ENCODE measurements around the gene HOTAIR.

The HOTAIR gene

DNA sequence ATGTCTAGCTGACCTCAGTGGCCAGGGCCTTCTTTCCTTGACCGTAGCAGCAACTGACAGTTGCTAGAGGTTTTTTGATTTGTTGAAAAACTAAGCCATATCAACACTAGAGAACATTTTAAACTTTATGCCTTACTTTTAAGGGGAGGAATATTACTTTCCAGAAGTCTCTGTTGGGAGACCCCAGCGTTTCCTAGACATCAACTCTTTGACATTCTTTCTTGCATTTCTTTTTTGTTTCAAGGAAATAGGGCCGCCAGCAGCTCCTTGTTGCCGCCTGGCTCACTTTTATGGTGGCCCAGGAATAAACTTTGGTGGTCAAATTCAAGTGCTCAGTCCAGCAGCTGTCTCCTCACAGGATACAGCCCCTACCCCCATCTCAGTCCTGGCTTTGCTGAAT is 4.3 kb downstream of the HOTAIR start:
- H3K9me3 Mint-ChIP-seq = no peaks in the 10 kb centered on the region
- H3K36me3 Mint-ChIP-seq (ENCODE audit: low read depth) = peaks cover 8% of the 10 kb centered on the region
- H3K27me3 Mint-ChIP-seq (ENCODE audit: low read depth) = peaks cover 92% of the 10 kb centered on the region
- no peak overlapping the region for H3K27ac Mint-ChIP-seq
- no peak overlapping the region for H3K4me3 Mint-ChIP-seq
- peaks cover 12% of the 10 kb centered on the region for H3K4me1 Mint-ChIP-seq (ENCODE audit: low read depth)

DNA sequence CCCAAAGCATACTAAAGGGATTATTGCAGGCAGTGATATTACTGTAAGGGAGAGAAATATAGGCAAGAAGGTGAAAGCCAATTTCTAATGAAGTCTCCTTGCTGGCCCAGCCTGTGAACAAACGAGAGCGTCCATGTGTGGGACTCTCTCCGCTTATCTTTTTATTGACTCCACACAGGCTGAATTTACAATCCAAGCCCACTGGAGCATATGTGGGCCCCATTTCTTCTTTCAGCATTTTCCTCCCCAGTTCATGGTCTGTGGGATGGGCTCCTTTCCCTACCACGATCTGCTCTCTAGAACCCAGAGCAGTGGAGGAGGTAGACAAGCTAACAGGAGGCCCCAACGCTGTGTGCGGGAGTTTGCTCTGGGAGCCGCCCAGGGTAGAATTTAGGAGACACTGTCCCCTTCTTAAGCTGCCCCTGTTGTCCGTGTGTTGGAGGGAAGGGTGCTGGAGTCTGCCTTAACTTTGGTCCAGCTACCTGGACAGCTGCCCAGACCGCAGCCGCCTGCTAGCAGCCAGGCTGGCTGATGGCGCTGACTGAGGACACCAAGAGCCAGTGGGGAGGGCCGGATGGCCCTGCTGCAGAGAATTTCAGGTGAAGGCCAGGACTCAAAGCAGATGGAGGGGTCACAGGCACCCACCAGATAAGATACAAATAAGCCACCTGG is 5.0 kb downstream of the HOTAIR start:
- Mint-ChIP-seq H3K4me3 (no peak overlapping the region), H3K36me3 (ENCODE audit: low read depth) (peaks cover 8% of the 10 kb centered on the region), H3K9me3 (no peaks in the 10 kb centered on the region), H3K4me1 (ENCODE audit: low read depth) (peaks cover 14% of the 10 kb centered on the region), H3K27ac (no peak overlapping the region), H3K27me3 (ENCODE audit: low read depth) (peaks cover 95% of the 10 kb centered on the region)

DNA sequence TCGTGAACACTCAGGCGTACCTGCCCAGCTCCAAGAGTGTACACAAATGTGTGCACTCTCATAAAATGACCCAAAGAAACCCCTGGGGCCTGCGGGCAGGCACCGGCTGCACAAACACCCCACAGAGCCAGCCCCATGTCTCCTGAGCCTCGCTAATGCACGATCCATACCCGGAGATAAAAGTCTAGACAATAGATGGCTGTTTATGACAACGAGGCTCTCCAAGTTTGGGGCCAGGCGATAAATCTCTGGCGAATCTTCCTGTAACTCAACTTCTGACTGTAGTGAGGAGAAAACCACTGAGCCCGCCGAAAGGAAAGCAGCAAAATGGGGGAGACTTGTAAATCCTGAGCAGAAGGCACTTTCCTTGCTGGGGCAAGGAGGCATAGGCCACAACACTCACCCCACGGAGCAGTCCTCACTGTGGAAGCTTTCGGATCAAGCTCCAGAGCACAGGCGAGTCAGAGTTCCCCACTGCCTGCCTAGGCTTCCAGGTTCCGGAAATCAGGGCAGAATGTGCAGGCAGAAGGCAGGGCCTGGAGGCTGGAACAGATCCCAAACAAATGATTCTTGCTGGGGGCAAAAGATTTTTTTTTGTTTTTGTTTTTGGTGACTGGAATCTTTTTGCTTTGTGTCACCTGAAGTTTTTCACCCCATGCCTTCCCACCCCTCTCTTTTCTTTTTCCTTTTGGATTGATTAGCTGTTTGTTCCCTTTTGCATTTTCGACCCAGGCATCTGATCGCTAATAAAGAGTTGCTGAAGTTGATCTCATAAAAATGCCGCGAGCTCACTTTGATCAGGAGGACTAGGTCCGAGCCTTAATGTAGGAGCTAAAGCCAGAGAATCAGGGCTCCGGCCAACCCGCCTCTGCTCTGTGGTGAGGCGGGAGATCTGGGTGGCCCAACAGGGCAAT is 6.3 kb downstream of the HOTAIR start:
- Mint-ChIP-seq H3K27me3 (ENCODE audit: low read depth) (peaks cover 100% of the 10 kb centered on the region), H3K36me3 (ENCODE audit: low read depth) (peaks cover 8% of the 10 kb centered on the region), H3K4me3 (no peak overlapping the region), H3K4me1 (ENCODE audit: low read depth) (peaks cover 24% of the 10 kb centered on the region), H3K27ac (no peak overlapping the region), H3K9me3 (no peaks in the 10 kb centered on the region)

DNA sequence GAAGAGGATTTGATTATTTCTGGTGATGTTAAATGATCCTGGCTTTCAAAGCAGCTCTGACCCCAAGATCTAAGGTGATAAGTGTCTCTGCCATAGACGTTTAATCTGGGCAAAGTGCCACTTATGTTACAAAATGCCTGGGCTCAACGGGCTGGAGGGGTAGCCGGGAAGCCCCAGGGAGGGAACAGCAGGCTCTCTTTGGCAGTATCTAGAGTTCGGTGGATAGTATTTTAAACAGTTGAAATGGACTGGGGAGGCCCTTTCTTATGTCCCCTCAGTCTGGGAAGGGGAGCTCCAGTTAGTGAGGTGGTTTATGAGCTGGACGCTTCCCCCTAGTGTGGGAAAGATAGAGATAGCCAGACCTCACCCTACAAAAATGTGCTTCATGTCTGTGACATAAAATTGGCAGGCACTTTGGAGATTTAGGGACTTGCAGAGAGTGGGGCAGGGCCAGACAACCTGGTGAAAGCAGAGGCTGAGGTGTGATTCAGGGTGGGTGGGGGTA is 7.3 kb downstream of the HOTAIR start:
- H3K27ac Mint-ChIP-seq = peak overlapping the region; percentile 6
- H3K4me1 Mint-ChIP-seq (ENCODE audit: low read depth) = peaks cover 17% of the 10 kb centered on the region
- no peak overlapping the region for H3K4me3 Mint-ChIP-seq
- H3K9me3 Mint-ChIP-seq = no peaks in the 10 kb centered on the region
- H3K36me3 Mint-ChIP-seq (ENCODE audit: low read depth) = peaks cover 3% of the 10 kb centered on the region
- H3K27me3 Mint-ChIP-seq (ENCODE audit: low read depth) = peaks cover 100% of the 10 kb centered on the region

DNA sequence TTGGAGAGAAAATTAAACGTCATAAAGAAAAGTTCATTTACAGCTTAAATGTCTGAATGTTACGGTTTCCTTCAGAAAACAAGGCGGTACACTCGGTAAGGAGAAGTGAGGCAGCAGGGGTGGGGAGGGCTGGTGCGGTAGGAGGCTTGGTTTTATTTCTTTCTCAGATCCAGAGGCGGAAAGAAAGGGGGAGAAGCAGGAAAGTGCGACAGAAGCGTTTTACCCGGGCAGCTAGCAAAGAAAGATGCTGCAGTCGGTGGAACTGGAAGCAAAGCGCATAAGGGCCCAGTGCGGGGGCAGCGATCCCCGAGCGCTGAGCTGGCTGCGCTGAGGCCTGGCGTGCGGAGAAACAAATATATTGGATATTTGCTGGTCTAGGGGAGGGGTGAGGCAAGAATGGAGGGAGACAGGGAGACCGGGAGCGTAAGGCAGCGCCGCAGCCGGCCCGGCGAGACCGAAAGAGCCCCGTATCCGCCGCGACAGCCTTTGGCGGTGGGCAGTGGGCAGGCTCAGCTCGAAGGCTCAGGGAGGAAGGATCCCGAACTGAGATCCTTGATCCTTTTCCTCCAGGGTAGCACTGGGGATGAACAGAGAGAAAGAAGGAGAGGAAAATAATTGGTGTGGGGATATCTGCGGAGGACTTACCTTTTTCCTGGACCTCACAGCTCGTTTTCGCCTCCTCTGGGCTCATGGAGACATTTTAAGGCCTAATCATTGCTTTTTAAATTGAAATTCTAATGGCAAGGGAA is 8.2 kb downstream of the HOTAIR start:
- no peak overlapping the region for H3K4me3 Mint-ChIP-seq
- peaks cover 17% of the 10 kb centered on the region for H3K4me1 Mint-ChIP-seq (ENCODE audit: low read depth)
- H3K9me3 Mint-ChIP-seq = no peaks in the 10 kb centered on the region
- H3K27ac Mint-ChIP-seq = peak overlapping the region; percentile 45
- H3K27me3 Mint-ChIP-seq (ENCODE audit: low read depth) = peaks cover 100% of the 10 kb centered on the region
- peaks cover 3% of the 10 kb centered on the region for H3K36me3 Mint-ChIP-seq (ENCODE audit: low read depth)

DNA sequence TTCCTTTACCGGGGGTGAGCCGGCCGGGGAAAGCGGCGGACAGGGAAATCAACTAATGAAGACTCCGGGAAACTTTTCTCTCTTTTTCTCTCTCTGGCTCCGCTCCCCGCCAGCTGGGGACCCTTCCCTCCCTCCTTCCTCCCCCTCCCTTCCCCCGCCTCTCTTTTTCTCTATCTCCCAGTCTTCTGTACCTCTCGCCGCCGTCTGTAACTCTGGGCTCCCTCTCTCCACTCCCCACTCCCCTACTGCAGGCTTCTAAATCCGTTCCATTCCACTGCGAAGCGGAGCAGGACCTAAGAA is 8.7 kb downstream of the HOTAIR start:
- H3K4me3 Mint-ChIP-seq = no peak overlapping the region
- no peaks in the 10 kb centered on the region for H3K9me3 Mint-ChIP-seq
- H3K27me3 Mint-ChIP-seq (ENCODE audit: low read depth) = peaks cover 95% of the 10 kb centered on the region
- no peak overlapping the region for H3K27ac Mint-ChIP-seq
- H3K4me1 Mint-ChIP-seq (ENCODE audit: low read depth) = peaks cover 17% of the 10 kb centered on the region
- H3K36me3 Mint-ChIP-seq (ENCODE audit: low read depth) = peaks cover 3% of the 10 kb centered on the region

DNA sequence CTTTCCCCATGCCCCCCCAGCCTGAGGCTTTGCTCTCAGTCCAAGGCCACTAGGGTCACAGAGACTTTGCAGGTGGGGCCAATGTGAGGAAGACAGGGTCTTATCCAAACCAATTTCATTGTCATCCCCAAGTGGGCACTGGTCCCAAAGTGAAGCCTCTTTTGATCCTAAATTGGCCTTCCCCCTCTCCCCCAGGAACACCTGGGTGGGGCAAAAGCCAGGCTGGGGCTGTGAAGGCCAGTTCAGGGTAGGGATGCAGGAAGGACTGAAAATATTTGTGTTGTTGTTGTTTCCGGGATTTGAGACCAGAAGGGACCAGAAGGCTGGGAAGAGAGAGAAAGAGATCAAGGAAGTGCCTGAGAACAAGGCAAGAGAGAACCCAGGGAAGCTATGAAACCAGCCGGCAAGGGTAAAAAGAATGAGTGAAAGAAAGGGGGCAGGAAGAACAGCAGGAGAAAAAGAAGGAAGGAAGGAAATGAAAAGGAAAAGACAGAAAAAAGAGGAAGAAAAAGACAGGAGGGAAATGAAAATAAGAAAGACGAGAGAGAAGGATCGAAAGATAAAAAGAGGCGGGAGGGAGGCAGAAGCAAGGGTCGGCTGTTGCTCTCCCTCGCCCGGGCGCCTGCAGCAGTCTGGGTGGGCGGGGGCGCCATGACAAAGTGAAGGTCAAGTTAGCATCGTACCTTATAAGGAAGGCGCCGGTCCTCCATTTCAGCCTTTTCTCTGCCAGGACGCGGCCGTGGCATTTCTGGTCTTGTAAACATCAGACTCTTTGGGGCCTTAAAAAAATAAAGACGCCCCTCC is 9.3 kb downstream of the HOTAIR start:
- H3K27ac Mint-ChIP-seq = peak overlapping the region; percentile 78
- peak overlapping the region; percentile 4 for H3K4me3 Mint-ChIP-seq
- peaks cover 92% of the 10 kb centered on the region for H3K27me3 Mint-ChIP-seq (ENCODE audit: low read depth)

DNA sequence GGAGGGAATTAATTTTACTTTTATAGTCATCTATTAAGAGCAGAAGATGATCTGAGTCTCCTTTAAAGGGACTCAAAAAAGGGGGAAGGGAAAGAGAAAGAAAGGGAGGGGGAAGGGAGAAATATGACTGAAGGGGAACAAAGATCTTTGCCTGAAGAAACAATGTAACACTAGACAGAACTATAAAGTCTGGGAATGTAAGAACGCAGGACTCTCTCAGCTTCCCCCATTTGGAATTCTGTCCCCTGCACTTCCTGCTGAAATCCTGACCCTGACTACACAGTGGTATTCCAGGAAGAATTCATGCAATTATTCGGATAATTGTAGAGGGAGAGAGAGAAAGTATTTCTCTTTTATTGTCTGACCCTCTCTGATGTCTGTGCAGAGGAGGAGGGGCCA is 10.4 kb downstream of the HOTAIR start:
- peak overlapping the region; percentile 19 for H3K27ac Mint-ChIP-seq
- H3K4me1 Mint-ChIP-seq (ENCODE audit: low read depth) = peaks cover 21% of the 10 kb centered on the region
- peaks cover 92% of the 10 kb centered on the region for H3K27me3 Mint-ChIP-seq (ENCODE audit: low read depth)
- no peak overlapping the region for H3K4me3 Mint-ChIP-seq
- H3K36me3 Mint-ChIP-seq (ENCODE audit: low read depth) = peaks cover 8% of the 10 kb centered on the region
- no peaks in the 10 kb centered on the region for H3K9me3 Mint-ChIP-seq

More for the DNA sequence above, 9.3 kb downstream of the HOTAIR start:
- no peaks in the 10 kb centered on the region for H3K9me3 Mint-ChIP-seq
- peaks cover 18% of the 10 kb centered on the region for H3K4me1 Mint-ChIP-seq (ENCODE audit: low read depth)
- H3K36me3 Mint-ChIP-seq (ENCODE audit: low read depth) = peaks cover 3% of the 10 kb centered on the region

DNA sequence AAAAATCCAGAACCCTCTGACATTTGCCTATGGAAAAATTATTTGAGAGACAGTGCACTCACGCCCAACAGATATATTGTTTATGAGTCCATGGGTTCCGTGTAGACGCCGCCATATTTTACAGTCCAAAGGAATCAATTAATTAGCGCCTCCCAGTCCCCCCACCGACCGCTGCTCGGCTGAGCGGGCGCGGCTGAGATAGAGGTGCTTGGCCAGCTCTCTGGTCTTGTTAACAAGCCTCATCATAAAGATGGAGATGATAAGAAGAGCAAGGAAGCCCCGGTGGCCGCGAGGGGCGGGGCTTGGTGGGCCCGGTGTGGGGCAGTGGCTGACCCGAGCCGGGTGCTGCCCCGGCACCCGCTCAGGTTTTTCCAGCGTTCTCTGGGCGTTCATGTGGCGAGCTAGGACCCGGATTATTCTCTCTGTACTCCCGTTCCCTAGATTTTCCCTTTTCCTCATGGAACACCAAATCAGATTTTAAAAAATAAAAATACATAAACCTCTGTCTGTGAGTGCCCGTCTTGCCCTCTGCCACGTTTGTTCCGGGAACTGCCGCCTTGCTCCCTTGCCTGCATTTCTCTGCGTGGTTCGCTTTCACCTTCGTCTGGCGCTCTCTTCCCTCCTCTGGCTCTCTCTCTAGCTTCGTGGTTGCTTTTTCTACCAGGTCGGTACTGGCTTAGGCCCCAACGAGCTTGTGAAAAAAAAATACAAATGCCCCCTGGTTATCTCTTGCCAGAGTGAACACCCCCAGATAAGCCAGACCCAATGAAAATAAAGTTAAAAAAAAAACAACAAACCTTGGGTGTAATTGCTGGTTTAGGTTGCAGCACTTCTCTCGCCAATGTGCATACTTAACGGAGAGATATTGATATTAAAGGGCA is 11.1 kb downstream of the HOTAIR start:
- peaks cover 8% of the 10 kb centered on the region for H3K36me3 Mint-ChIP-seq (ENCODE audit: low read depth)
- H3K9me3 Mint-ChIP-seq = no peaks in the 10 kb centered on the region
- peak overlapping the region; percentile 41 for H3K27ac Mint-ChIP-seq
- peaks cover 21% of the 10 kb centered on the region for H3K4me1 Mint-ChIP-seq (ENCODE audit: low read depth)
- H3K27me3 Mint-ChIP-seq (ENCODE audit: low read depth) = peaks cover 92% of the 10 kb centered on the region
- no peak overlapping the region for H3K4me3 Mint-ChIP-seq

DNA sequence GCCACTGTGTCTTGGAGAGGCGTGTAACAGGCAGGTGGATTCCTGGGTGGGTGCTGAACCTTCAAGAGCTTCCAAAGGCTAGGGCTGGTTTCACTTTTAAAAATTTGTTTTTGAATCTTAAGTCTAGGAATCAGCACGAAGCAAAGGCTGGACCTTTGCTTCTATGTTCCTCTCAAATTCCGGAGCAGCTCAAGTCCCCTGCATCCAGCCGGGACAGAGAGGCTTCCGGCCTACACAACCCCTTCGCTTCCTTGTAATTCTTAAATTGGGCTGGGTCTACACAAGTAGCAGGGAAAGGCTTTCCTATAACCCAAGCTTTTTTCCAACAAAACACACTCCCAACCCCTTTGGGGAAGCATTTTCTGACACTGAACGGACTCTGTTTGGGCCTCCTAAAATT is 11.7 kb downstream of the HOTAIR start:
- Mint-ChIP-seq H3K36me3 (ENCODE audit: low read depth) (peaks cover 8% of the 10 kb centered on the region), H3K4me1 (ENCODE audit: low read depth) (peaks cover 21% of the 10 kb centered on the region), H3K27ac (peak overlapping the region; percentile 41), H3K27me3 (ENCODE audit: low read depth) (peaks cover 92% of the 10 kb centered on the region), H3K9me3 (no peaks in the 10 kb centered on the region), H3K4me3 (no peak overlapping the region)

DNA sequence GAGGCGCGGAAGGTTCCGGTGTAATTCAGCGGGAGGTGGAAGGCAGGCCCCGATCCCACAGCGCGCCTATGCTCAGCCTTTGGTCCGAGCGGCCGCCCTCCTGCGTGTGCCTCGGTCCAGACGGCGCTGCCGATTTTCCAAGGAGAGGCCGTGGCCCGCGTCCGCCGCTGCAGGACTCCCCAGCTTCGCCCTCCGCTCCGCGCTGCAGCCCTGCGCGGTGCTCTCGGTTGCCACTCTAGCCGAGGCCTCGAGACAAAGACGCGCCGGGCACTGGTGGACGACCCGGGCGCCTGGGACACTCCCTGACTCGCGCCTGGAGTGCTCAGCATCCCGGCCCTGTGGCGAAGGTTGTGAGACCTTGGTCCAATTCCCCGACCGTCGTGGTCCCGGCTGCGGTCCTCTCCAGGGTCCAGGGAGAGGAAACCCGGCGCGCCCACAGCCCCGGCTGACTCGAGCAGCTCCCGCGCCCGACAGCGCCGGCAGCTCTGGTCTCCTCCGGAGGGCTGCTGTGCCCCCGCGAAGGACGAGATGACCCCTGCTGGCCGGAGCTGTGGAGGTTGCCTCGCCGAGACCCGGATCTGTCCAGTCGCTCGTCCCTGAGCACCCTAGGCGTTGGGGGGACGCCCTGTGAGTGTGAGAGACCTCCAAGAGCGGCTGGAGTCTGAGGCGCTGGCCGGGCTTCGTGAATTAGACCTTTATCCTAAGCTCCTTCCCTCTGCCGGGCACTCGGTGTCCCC is 13.6 kb downstream of the HOTAIR start:
- no peak overlapping the region for H3K4me3 Mint-ChIP-seq
- H3K27ac Mint-ChIP-seq = no peak overlapping the region

DNA sequence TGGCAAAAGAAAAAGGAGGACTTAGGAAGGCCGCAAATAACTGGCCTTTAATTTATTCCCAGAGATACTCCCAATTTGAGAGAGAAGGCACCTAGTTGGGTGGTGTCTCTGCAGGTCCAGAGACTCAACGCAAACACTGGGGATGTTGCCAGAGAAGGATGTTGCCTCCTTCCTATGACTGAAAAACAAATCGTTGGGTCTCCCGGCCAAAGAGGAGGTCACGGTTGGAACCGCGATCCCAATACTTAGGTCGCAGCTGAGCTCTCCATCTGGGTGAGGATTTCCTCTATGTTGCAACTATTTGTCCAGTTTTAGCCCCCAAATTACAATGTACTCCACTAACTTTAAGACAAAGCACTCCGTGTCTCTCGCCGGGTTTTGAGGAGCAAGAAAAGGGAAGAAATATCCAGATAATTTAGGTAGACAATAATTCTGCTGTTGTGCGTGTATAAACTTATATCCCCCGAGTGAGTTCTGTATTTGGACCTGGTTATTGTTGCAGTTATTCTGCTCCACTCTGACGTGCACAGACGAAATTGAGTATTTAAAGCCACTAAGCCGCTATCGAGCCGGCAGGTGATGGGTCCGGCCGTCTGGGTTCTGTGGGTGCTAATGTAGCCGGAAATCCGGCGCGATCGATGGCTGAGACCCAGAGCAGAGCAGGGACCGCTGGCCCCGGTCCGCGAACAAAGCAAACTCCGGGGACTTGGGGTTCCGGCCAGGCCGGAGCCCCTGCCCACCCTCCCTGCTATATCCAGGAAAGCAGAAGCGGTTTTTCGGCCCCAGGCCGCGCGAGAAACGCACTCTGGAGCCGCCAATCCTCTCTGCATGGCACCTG is 14.3 kb downstream of the HOTAIR start:
- Mint-ChIP-seq H3K4me3 (no peak overlapping the region), H3K27ac (peak overlapping the region; percentile 81), H3K4me1 (ENCODE audit: low read depth) (peaks cover 19% of the 10 kb centered on the region)

More for the DNA sequence above, 13.6 kb downstream of the HOTAIR start:
- Mint-ChIP-seq H3K27me3 (ENCODE audit: low read depth) (peaks cover 92% of the 10 kb centered on the region), H3K36me3 (ENCODE audit: low read depth) (peaks cover 5% of the 10 kb centered on the region), H3K4me1 (ENCODE audit: low read depth) (peaks cover 17% of the 10 kb centered on the region), H3K9me3 (no peaks in the 10 kb centered on the region)

More for the DNA sequence above, 14.3 kb downstream of the HOTAIR start:
- peaks cover 5% of the 10 kb centered on the region for H3K36me3 Mint-ChIP-seq (ENCODE audit: low read depth)
- H3K27me3 Mint-ChIP-seq (ENCODE audit: low read depth) = peaks cover 92% of the 10 kb centered on the region
- no peaks in the 10 kb centered on the region for H3K9me3 Mint-ChIP-seq

Measured in T-helper 1 cell treated with Interleukin-12 subunit alpha and Interleukin-12 subunit beta and Interleukin-4 antibody, amounts not matched to agents 30 μg/mL and 1 μg/mL, for 36 hours (primary cell).